Measurements from ENCODE around the gene PACS1.

DNA sequence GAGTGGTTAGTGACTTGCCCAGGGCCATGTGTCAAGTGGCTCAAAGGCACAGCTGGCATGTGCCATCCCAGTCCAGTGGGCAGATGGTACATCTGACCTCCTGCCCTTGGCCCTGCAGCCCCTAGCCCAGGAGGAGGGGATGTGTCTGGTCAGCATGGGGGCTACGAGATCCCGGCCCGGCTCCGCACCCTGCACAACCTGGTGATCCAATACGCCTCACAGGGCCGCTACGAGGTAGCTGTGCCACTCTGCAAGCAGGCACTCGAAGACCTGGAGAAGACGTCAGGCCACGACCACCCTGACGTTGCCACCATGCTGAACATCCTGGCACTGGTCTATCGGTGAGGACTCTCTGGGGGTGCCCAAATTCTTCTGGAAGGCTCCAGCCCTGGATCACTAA lies 192.6 kb downstream of the PACS1 start:
- TF ChIP-seq TAF1 (IDR thresholded peaks at IDR 0.05; ENCODE audit: borderline replicate concordance, insufficient read depth, low read length) (no peak), SIN3A (IDR thresholded peaks at IDR 0.05; ENCODE audit: borderline replicate concordance, insufficient read depth, low read length) (no peak), POLR2AphosphoS5 (IDR thresholded peaks at IDR 0.05; ENCODE audit: low read depth, low read length) (no peak; the same call in 1 of the 2 replicates), FOXP2 (optimal IDR thresholded peaks at IDR 0.05; ENCODE audit: borderline replicate concordance, extremely low read depth, extremely low read length, insufficient read depth) (no peak)
- TF ChIP-seq, protein P1, sequence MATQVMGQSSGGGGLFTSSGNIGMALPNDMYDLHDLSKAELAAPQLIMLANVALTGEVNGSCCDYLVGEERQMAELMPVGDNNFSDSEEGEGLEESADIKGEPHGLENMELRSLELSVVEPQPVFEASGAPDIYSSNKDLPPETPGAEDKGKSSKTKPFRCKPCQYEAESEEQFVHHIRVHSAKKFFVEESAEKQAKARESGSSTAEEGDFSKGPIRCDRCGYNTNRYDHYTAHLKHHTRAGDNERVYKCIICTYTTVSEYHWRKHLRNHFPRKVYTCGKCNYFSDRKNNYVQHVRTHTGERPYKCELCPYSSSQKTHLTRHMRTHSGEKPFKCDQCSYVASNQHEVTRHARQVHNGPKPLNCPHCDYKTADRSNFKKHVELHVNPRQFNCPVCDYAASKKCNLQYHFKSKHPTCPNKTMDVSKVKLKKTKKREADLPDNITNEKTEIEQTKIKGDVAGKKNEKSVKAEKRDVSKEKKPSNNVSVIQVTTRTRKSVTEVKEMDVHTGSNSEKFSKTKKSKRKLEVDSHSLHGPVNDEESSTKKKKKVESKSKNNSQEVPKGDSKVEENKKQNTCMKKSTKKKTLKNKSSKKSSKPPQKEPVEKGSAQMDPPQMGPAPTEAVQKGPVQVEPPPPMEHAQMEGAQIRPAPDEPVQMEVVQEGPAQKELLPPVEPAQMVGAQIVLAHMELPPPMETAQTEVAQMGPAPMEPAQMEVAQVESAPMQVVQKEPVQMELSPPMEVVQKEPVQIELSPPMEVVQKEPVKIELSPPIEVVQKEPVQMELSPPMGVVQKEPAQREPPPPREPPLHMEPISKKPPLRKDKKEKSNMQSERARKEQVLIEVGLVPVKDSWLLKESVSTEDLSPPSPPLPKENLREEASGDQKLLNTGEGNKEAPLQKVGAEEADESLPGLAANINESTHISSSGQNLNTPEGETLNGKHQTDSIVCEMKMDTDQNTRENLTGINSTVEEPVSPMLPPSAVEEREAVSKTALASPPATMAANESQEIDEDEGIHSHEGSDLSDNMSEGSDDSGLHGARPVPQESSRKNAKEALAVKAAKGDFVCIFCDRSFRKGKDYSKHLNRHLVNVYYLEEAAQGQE (IDR thresholded peaks at IDR 0.05; ENCODE audit: insufficient read depth in 1 of 2, low read depth in 2 of 2, low read length in 2 of 2), result no peak

Data from PFSK-1 (cell line).